Activated T-cell treated with anti-CD3 and anti-CD28 coated beads, Interleukin-2, amount 50 U/mL, for 48 hours (primary cell): Measurements from ENCODE around the gene PLEKHG2.

ENCODE experiments used
- DNase-seq, 2 experiments: peaks; one replicate each; pipeline ENCODE4 v3.0.0-alpha.2; 2020

Gene PLEKHG2

DNA sequence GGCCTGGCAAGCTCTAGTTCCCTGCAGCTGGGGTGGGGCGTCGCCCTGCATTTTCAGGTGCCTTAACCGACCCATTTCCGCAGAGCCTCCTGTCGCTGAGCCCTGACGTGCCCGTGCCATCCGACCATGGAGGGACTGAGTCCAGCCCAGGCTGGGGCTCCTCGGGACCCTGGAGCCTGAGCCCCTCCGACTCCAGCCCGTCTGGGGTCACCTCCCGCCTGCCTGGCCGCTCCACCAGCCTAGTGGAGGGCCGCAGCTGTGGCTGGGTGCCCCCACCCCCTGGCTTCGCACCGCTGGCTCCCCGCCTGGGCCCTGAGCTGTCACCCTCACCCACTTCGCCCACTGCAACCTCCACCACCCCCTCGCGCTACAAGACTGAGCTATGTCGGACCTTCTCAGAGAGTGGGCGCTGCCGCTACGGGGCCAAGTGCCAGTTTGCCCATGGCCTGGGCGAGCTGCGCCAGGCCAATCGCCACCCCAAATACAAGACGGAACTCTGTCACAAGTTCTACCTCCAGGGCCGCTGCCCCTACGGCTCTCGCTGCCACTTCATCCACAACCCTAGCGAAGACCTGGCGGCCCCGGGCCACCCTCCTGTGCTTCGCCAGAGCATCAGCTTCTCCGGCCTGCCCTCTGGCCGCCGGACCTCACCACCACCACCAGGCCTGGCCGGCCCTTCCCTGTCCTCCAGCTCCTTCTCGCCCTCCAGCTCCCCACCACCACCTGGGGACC lies 4.6 kb upstream of the PLEKHG2 start:
- peak; percentile 65 to 72 for DNase-seq

DNA sequence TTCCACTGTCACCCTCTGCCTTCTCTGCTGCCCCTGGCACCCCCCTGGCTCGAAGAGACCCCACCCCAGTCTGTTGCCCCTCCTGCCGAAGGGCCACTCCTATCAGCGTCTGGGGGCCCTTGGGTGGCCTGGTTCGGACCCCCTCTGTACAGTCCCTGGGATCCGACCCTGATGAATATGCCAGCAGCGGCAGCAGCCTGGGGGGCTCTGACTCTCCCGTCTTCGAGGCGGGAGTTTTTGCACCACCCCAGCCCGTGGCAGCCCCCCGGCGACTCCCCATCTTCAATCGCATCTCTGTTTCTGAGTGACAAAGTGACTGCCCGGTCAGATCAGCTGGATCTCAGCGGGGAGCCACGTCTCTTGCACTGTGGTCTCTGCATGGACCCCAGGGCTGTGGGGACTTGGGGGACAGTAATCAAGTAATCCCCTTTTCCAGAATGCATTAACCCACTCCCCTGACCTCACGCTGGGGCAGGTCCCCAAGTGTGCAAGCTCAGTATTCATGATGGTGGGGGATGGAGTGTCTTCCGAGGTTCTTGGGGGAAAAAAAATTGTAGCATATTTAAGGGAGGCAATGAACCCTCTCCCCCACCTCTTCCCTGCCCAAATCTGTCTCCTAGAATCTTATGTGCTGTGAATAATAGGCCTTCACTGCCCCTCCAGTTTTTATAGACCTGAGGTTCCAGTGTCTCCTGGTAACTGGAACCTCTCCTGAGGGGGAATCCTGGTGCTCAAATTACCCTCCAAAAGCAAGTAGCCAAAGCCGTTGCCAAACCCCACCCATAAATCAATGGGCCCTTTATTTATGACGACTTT lies 3.9 kb upstream of the PLEKHG2 start:
- DNase-seq, result peak; percentile 54 to 59

DNA sequence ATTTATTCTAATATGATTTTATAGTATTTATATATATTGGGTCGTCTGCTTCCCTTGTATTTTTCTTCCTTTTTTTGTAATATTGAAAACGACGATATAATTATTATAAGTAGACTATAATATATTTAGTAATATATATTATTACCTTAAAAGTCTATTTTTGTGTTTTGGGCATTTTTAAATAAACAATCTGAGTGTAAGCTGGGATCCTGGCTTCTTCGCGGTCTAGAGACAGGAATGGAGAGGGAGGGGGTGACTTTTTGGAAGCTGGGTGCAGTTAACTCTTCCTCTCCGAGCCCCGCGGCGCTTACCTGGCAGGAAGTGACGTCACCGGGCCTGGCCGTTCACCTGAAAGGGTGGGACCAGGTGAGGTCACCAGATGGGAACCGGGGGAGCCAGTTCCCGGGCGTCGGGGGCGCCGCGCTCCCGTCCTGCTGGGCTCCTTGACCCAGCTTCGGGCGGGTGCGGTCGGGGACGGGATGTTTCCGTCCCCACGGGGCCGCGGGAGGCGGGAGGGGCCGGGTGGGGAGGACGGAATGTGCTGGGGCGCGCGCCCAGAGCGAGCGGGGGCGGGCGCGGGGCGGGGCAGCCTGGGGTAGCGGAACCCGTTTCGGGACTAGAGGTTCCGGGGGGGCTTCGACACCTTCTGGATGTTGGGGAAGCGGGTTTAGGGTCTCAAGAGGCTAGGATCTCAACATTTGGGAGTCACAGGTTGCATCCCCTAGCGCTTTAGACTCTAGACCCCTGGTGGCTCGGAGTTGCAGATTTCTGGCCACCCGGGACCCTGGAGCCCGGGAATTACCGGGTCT lies 3.1 kb upstream of the PLEKHG2 start:
- DNase-seq, result peak; percentile 85 to 88

DNA sequence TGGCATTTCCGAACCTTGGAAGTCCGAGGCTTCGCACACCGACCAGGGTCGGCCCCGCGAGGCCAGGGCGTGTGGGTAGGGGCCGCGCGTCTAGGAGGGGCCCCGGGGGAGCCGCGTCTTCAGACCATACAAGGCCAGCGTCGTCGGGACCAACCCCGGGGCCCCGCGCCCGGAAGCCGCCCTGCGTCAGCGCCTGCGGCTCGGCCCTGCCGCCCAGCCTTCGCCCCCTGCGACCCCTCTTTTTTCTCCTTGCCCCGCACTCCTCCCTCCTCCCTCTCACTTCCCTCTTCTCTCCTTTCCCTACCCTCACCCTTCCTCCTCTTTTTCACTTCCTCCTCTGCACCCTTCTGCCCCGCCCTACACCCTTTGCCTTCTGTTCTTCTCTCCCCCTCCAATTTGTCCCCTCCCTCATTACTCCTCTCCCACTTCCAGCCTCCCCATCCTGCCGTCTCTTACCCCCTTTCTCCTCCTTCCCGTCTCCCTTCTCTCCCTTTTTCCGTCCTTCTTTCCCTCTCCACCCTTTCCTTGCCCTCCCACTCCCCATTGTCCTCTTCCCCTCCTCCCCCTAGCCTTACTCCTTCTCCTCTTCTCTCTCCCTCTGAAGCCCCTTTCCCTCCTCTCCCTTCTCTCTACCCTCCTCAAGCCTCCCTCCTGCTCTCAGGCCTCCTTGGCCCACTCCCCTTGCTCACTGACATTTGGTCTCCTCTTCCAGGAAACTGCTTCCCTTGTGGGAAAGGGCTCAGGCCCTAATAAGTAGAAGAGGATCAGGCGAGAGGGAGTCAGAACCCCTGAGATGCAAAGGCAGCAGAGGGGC lies 2.2 kb upstream of the PLEKHG2 start:
- peak; percentile 70 to 78 for DNase-seq

DNA sequence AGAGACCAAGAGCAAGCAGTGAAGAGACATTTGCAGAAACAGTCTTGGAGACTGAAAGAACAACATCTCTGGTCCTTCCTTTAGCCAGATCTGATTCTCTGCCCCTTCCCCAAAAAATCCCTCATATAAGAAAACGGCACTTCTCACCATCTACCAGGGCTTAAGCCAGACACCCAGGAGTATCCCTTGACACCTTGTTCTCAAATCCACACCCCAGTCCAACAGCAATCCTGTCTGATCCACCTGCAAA lies 1.7 kb upstream of the PLEKHG2 start:
- no peak for DNase-seq

DNA sequence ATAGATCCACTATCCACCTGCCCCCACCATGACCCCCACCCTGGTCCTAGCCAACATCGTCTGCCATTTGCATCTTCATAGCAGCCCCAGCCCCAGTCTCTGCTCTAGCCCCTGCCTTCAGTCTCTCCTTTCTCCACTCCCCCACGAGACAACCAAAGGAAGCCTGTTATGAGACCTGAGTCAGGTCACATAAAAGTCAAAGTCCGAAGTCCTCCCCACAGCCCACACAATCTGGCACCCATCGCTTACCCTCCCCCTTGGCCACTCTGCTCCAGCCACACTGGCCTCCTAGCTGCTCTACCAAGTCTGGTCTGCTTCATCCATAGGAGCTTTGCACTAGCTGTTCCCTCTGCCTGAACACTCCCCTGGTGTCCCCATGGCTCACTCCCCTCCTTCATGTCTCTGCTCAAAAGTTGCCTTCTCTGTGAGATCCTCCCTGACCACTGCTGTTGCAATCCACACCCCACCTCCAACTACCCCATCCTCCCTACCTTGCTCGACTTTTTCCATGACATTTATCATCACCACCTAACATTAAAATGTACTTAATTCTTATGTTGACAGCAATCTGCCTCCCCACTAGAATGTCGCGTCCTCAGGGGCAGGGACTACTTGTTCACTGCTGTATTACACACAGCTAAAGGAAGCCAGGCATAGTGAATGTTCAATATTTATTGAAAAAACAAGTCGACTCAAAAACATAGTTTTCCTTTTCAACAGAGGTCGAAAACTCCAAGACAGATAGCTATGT lies 1.2 kb upstream of the PLEKHG2 start:
- DNase-seq, result peak; percentile 49 to 50

DNA sequence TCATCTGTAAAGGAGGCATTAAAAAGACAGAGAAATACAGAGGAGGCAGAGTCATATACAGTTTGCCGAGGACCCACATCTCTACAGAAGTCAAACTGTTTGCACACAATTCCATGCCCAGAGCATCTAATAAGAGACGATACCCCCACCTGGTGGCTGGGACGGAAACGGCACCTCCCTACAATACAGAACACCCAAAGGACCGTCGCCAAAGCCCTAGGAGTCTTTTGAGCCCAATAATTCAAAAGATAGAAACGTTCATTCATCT lies 703 bp upstream of the PLEKHG2 start:
- peak; percentile 93 to 95 for DNase-seq

DNA sequence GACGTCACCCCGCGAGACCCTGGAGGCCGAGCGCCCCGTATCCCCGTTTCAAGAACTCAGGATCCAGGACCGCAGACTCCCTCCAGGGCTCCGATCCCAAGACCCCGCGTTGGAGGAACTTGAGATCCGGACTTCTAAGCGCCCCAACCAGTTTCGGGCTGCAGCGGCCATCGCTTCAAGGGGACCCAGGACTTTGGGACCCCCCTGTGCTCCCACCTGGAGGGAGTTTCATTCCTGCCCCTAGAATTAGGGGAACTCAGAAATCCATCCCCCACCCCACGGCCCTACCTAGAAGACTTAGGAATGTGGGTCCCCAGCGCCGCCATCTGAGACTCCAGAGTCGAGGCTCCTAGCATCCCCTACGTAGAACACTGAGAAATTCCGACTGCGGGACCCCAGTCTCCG lies 400 bp downstream of the PLEKHG2 start:
- no peak for DNase-seq

DNA sequence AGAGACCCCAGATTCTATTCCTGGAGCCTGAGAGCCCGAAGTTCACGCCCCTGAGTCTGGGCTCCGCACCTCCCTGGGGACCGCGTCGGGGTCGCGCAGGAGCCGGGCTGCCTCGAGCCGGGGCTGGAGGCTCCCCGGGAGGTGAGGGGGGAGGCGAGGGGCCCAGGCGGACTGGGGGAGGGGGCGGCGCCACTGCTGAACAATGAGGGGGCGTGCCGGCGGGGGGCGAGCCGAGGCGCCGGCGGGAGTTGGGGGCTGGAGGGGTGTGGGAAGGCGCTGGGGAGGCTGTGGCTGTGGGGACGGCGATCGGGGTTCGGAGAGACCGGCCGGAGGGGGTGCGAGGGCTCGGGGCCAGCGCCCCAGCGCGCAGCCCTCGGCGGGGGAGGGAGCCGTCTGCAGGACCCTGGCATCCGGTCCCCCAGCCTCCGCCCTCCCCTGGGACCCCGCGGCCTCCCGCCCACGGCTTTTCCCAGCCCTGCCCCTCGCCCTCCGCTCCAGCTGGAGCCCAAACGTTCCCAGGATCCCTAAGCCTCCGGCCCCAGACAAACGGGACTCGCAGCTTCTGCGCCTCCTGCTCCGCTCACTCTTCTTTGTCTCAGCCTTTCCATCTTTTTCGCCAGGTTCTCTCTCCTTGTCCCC lies 922 bp downstream of the PLEKHG2 start:
- DNase-seq, result peak in 1 of 2 experiments; percentile 55

DNA sequence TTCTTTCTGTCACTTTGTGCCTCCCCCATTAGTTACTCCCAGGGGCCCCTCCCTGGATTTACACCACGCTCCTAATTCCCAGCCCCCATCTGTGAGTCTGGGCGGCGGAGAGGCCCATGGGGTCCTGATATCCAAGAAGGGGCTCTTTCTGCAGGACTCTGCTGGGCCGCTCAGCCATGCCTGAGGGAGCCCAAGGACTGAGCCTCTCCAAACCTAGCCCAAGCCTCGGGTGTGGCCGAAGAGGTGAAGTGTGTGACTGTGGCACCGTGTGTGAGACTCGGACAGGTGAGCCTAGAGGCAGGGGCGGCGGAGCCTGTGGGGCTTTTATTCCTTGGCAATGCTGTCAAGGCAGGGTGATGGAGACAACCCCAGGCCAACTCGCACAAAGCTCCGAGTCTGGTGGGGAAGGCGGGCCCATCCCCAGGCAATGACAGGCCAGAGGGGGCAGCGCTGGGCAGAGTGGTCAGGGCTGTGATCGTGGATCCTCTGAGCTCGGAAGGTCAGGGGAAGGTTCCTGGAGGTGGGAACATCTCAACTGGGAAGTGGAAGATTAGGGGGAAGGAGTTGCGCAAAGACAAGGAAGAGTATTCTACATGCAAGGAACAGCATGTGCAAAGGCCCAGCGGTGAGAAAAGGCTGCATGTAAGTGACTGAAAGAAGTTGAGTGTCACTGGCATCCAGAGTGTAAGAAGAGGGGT lies 1.6 kb downstream of the PLEKHG2 start:
- no peak for DNase-seq

DNA sequence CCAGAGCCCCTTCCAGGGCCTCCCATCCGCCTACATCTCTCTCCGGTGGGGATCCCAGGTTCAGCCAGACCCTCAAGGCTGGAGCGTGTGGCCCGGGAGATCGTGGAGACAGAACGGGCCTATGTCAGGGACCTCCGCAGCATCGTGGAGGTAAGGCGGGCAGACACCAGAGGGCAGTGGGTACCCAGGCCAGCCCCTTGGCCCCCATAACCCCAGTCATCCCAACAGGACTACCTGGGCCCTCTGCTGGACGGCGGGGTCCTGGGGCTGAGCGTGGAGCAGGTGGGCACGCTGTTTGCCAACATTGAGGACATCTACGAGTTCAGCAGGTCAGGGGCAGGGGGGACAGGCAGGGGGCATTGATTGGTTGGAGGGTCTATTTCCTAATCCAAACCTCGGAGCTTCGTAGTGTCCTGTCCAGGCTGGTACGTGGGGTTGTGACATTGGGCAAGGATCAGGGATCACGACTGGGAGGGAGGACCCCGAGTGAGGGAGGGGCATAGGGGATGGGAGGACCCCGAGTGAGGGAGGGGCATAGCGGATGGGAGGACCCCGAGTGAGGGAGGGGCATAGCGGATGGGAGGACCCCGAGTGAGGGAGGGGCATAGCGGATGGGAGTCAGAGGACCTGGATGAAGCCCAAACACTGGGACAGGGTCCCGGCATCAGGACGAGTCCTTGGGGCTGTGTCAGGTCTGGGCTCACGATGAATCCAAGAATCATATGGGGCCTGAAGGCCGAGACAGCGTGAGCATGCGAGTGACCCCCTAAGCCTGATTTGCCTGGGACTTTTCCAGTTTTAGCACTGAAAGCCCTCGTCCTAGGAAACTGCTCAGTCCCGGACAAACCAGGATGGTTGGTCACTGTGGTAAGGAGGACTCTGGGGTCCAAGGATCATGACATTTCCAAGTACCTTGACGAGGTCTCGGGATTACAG lies 2.9 kb downstream of the PLEKHG2 start:
- DNase-seq, result no peak

DNA sequence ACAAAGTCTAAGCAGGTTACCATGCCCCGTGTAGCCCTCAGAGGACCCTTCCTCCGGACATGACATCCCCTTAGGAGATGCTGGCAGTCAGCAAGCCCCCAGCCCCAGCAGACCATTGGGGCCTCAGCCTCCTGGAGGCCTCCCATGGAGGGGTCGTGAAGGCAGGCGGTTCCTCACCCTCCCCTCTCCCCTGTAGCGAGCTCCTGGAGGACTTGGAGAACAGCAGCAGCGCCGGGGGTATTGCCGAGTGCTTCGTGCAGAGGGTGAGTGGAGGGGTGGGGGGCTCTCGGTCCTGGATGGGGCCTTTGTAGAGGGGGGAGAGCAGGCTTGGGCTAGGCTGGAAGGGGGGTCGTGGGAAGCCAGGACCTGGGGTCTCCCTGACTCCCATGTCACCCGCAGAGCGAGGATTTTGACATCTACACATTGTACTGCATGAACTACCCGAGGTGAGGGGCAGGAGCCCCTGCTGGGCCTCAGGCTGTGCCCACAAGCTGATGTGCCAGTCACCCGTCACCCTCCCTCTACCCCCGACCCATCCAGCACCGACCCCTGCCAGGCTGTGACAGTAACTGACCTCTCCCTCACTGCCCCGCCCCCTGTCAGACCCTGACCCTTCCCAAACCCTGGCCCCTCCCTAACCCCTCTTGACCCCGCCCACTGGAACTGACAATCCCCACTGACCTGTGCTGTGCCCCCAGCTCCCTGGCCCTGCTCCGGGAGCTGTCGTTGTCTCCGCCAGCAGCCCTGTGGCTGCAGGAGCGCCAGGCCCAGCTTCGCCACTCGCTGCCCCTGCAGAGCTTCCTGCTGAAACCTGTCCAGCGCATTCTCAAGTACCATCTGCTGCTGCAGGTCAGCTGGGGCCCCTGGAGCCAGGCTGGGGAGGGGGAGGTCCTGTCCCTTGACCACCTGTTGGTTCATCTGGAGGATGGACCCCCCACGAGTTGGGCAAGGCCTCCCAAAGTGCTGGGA lies 4.0 kb downstream of the PLEKHG2 start:
- no peak for DNase-seq

DNA sequence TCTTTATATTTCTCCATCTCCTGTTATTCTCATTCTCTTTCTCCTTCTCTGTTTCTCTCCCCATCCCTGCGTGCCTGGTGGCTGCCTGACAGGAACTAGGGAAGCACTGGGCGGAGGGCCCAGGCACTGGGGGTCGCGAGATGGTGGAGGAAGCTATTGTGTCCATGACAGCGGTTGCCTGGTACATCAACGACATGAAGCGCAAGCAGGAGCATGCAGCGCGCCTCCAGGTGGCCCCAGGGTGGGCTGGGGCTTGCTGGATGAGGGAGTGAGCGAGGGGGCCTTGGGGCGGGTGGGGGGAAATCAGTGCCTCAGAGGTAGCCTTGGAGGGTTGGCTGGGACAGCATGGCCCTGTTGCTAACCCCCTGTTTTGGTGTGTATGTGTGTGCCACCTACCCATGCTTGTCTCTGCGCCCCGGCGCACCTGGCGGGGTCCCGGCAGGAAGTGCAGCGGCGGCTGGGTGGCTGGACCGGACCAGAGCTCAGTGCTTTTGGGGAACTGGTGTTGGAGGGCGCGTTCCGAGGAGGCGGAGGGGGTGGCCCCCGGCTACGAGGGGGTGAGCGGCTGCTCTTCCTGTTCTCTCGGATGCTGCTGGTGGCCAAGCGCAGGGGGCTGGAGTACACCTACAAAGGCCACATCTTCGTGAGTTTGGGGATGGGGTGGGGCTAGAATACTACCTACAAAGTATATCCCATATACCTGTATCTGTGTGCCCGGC lies 5.2 kb downstream of the PLEKHG2 start:
- DNase-seq, result no peak

DNA sequence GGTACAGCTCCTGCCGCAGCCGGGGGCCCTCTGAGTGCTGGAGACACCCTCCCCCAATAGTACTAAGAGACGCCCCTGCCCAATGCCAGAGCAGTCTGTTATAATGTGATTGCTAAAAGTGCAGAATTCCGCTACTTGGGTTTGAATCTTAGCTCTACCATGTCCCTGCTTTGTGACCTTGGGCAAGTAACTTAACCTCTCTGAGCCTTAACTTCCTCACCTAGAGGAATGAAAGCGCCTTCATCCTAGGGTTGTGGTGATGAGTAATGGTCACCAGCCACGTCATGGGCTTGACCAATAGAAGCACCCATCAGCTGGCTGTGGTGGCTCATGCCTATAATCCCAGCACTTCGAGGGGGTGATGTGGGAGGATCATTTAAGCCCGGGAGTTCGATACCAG lies 6.5 kb downstream of the PLEKHG2 start:
- no peak for DNase-seq

DNA sequence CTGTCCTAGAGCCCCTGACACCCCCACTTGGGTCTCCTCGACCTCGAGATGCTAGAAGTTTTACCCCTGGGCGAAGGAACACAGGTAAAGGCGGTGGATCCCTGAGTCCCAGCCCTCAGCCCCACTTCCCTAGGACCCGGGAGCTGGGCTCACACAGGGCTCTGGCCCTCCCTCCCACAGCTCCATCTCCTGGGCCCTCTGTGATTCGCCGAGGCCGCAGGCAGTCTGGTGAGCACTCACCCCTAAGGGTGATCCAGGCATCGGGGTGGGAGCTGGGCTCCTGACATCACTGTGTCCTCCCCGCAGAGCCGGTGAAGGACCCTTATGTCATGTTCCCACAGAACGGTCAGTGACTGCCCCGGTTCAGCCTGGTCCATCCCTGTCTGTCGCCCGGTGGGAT lies 8.3 kb downstream of the PLEKHG2 start:
- DNase-seq, result no peak

DNA sequence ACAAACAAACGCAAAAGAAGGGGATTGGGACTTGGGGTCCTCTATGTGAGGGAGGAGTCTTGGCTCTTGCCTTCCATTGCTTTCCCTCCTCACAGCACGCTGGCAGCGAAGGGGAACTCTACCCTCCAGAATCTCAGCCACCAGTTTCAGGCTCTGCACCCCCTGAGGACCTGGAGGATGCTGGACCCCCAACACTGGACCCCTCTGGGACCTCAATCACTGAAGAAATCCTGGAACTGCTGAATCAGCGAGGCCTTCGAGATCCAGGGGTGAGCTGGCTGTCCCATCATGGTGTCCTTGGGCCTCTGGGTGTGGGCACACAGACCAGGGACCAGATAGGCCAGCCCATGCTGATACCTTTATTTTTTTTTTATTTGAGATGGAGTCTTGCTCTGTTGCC lies 9.6 kb downstream of the PLEKHG2 start:
- no peak for DNase-seq

DNA sequence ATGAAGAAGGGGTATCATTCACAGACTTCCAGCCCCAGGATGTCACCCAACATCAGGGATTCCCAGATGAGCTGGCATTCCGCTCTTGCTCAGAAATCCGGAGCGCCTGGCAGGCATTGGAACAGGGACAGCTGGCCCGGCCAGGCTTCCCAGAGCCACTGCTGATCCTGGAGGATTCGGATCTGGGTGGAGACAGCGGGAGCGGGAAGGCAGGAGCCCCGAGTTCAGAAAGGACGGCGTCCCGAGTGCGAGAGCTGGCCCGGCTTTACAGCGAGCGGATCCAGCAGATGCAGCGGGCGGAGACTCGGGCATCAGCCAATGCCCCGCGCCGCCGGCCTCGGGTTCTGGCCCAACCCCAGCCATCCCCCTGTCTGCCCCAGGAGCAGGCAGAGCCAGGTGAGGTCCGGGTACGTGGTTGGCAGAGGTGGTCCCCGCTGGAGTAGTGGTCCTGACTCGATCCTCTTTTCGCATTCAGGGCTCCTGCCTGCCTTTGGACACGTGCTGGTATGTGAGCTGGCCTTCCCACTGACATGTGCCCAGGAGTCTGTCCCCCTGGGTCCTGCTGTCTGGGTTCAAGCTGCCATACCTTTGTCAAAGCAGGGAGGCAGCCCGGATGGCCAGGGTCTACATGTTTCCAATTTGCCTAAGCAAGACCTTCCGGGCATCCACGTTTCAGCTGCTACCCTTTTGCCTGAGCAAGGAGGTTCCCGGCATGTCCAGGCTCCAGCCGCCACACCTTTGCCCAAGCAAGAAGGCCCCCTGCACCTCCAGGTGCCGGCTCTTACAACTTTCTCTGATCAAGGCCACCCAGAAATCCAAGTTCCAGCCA lies 11.0 kb downstream of the PLEKHG2 start:
- DNase-seq, result no peak
